Superior temporal gyrus (tissue), 1 donor: ENCODE measurements around the gene OR10H4.
"Not testable (repeated sequence)": the region's sequence is repeated elsewhere in the genome, so short reads cannot be mapped to it uniquely, and the experiment has no call there.

Source experiments
- DNase-seq: peaks from one replicate; pipeline ENCODE4 v3.0.0-alpha.2; 2016; ENCODE audit errors: extremely low spot score

Gene OR10H4

DNA sequence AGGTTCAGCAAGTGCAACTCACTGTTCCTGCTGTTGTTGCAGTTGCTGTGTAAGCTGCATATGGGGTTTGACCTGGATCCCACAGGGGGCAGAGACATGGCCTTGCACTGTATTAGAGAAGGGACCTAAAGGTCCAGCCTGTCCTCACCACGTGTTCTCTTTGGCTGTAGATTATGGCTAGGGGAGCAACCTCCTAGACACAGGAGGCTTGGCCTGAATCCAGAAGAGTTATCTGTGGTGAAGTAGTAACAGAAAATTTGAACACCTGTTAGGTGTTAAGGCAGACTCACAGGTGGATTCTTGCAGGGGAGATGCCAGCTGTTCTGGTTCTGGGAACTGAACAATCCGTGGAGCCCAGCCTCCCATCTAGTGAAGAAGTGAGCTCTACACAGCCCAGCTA is 11.0 kb upstream of the OR10H4 start:
- no peak for DNase-seq

DNA sequence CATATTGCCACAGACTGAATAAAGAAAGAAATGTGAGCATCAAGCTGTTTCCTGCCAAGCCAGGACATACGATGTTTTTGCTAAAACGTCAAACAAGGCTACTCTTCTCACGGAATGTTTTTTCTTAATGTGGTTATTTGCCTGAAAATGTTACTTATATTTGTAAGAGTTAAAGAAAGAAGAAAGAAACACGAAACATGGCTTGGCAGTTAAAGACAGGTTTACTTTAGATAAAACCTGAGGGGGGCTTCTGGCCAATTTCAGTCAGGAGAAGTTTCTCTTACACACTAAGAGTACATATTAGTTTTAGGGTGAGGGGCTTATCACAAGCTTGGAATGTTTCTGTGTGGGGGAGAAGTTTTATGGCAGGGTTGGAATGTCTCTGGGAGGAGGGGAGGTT is 4.4 kb upstream of the OR10H4 start:
- no peak for DNase-seq

DNA sequence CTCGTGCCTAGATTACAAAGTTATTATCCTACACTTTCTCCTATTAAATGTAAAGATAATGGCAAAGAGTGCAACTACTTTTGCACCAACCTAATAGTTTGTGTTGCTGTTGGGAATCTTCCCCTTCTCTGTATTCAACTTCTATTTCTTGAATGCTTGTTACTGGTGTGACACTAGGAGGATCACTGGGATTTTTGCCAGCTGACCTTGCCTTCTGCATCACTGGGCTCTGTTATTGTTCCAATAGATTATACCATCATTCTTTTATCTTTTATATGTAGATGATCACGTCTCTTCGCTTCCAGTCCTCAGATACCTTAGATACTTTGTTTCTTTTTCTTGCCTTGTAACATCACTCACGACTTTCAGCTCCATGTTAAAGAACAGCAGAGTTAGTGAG is 3.5 kb upstream of the OR10H4 start:
- no peak for DNase-seq

DNA sequence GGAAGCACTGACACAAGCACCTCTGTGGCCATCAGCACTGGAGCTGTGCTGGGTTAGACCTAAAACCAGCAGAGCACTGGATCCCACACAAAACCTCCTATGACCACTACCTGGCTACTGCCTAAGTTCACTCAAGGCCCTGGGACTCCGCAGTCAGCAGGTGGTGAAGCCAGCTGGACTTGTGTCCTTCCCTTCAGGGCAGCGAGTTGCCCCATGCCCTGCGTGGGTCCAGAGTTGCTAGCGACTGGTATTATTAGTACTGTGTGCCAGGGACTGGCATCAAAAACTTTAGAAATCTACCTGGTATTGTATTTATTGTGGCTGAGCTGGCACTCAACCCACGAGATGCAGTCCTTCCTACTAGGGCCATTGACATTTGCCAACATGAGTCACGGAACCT is 6.0 kb downstream of the OR10H4 start:
- no peak for DNase-seq

DNA sequence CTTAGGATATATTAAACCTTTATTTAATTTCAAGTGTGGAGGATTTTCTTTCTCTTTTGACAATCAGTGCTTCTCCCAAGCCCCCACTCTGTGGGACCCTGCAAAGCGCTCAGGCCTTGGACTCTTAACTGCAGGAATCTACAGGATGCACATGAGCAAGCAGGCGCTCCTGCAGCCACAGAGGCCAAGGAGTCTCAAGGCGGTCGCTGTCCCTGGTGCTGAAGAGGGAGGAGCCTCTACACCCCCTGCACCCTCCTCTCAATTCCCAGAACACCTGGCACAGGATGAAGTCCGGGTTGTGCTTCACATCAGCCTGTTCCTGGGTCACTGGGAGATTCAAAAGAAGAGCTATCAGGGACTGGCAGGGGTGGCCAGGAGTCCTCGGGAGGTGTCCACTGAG is 13.5 kb downstream of the OR10H4 start:
- DNase-seq = no peak

DNA sequence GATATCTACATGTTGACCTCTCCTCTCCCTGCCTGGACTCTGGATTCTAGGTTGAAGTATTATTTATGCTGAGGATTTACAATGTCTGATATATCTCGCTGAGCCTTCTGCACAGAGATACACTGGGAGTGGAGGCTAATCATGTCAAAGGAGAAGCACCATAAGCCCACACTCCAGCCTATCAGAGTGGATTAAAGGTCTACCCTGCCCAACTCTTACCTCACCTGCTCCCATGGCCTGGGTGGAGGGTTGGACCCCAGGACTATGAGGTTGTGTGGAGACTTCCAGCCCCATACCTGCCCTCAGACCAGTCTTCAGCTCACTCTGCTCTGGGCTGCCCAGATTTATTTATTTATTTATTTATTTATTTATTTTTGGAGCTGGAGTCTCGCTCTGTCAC is 15.4 kb downstream of the OR10H4 start:
- no peak for DNase-seq

DNA sequence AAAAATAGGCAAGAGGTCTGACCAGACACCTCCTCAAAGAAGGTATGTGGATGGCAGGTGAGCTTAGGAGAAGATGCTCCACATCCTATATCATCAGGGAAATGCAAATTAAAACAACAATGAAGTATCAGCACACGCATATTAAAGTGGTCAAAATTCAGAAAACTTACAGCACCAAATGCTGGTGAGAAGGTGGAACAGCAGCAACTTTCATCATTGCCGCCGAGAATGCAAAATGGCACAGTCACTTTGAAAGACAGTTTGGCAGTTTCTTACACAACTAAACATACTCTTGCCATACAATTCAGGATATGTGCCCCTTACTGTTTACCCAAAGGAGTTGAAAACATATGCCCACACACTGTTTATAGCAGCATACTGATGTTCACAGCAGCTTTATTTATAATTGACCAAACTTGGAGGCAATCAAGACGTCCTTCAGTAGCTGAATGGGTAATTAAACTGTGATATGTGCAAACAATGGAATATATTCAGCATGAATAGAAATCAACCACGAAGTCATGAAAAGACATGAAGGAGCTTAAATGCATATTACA is 22.5 kb downstream of the OR10H4 start:
- DNase-seq = no peak

DNA sequence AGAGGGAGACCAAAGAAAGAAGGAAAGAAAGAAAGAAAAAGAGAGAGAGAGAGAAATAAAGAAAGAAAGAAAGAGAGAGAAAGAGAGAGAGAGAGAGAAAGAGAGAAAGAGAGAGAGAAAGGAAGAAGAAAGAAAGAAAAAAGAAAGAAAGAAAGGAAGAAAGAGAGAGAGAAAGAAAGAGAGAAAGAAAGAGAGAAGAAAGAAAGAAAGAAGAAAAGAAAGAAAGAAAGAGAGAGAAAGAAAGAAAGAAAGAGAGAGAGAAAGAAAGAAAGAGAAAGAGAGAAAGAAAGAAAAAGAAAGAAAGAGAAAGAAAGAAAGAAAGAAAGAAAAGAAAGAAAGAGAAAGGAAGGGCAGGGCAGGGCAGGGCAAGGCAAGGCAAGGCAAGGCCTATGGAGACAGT is 23.2 kb downstream of the OR10H4 start:
- not testable (repeated sequence) for DNase-seq

DNA sequence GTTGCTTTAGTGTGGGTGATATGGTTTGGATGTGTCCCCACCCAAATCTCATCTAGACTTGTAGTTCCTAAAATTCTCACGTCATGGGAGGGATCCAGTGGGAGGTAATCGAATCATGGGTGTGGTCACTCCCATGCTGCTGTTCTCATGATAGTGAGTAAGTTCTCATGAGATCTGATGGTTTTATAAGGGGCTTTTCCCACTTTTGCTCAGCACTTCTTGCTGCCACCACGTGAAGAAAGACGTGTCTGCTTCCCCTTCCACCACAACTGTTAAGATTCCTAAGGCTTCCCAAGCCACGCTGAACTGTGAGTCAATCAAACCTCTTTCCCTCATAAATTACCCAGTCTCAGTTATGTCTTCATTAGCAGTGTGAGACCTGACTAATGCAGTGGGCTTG is 26.0 kb downstream of the OR10H4 start:
- no peak for DNase-seq

DNA sequence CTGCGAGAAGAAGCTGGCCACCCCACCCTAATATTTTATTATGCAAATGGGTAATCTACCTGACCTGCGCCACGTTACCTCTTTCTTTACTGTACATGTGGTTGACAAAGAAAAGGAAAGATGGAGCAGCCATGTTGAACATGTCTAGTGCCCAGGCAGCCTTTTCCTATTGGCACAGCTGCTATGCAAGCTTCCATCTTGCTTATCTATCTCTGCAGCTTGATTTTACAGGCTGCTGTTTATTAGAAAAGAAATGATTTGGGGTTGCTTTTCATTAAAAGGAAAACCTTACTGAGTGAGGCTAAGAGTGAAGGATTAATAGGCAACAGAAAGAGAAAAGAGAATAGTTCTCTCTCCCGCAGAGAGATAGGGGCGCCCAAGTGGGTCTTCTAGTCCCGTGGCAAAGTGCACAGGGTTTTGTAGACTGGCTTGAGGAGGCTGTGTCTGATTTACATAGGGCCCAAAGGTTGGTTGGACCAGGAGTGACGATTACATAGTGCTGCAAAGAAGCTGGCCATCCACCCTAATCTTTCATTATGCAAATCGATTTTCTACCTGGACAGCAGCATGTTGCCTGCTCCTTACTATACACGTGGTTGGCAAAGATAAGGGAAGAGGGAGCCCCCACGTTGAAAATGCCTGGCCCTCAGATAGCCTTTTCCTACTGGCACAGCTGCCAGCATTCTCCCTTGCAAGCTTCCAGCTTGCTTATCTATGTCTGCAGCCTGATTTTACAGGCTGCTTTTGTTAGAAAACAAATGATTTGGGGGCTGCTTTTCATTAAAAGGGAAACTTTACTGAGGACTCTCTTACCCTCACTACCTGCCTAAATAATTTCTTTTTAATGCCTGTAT is 28.3 kb downstream of the OR10H4 start:
- no peak for DNase-seq

DNA sequence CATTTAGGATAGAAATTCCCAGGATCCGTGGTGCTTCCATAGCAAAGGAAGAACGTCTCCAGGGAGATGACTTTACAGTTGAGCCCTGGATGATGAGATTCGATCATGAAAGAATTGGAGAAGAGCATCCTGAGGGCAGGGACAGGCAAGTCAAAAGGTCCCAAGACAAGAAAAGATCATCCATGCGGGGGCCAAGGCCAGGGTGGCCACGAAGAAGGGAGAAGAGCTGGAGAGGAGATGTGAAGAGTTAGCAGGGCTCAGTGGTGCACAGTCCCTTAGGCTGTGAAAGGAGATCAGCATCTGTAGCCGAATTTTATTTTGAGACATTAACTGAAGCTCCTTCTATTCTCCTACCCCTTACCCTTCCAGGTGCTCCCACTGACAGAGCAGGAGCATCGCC is 28.9 kb downstream of the OR10H4 start:
- no peak for DNase-seq

DNA sequence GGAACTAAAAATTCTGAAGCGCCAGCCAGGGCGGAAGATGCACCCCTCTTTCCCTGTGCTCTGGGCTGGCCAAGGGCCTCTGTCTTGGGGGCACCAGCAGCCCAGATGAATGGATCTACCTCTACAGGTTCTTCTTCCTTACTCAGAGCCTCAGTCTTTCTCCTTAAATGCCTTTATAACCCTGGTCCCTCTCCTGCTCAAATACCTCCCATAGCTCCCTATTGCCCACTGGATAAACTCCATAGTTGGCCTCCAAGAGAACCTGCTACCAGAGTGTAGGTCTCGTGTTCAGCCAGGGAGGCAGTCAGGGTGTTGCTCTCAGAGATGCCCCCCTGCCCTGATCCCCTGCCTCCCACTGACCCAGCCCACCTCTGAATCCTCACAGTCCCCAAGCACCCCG is 30.5 kb downstream of the OR10H4 start:
- DNase-seq = no peak

DNA sequence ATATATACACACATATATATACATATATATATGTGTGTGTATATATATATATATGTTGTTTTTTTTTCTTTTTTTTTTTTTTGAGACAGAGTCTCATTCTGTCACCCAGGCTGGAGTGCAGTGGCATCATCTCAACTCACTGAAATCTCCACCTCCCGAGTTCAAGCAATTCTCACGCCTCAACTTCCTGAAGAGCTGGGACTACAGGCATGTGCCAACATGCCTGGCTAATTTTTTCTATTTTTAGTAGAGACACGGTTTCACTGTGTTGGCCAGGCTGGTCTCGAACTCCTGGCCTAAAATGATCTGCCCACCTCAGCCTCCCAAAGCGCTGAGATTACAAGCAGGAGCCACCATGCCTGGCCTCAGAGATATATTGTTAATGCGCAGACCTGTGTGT is 37.0 kb downstream of the OR10H4 start:
- not testable (repeated sequence) for DNase-seq

DNA sequence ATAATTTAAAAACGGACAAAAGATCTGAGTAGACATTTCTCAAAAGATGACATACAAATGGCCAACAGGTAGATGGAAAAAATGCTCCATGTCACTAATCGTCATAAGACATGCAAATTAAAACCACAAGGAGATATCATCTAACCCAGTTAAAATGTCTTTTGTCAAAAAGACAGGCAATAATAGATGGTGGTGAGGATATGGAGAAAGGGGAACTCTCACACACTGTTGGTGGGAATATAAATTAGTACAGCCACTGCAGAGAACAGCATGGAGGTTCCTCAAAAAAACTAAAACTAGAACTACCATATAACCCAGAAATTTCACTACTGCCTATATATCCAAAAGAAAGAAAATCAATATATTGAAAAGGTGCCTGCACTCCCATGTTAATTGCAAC is 37.9 kb downstream of the OR10H4 start:
- DNase-seq = no peak

DNA sequence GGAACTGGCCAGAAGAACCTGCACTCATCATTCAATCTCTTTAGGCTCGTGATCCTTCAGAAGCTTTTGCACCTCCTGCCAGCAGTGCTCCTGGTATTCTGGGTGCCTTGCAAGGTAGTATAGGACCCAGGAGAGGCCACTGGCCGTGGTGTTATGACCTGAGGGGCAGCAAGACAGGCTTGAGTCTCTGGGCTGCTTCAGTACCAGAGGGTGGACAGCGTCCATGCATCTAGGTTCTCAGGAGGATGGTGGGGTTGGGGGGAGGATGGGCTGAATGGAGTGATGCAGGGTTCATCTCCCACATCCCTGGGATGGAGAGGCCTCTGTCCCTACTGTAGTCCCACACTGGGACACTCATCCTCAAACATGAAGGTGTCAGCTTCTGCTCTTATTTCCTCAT is 41.1 kb downstream of the OR10H4 start:
- no peak for DNase-seq

DNA sequence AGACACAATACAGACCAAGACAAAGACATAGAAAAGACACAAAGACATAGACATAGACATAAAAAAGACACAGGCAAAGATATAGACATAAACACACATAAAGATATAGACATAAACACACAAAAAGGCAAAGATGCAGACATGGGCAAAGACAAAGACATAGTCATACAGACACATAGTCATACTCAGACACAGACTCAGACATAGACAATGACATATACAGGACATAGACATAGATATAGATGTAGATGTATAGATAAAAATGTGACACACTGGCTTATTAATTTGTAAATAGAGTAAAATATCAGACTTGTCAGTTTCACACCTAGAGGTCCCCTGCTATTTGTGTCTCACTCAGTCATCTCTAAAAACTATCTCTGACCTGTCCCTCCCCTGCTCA is 42.8 kb downstream of the OR10H4 start:
- no peak for DNase-seq

DNA sequence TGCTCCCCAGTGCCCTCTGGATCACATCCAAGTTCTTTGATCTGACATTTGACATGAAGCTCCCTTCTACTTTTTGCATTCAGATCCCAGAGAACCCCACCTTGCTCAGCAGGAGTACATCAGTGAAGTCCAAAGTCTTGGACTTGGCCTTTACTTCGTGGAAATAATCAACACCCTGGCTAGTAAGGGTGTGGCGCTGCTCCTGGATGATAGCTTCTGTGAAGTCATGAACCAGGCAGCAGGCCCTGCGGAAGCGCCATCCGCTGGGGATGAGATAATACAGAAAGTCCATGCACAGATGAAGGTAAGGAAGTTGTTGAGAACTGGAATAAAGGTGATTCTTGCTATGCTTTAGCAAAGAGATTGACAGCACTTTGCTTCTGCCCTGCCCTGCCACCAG is 43.2 kb downstream of the OR10H4 start:
- no peak for DNase-seq

DNA sequence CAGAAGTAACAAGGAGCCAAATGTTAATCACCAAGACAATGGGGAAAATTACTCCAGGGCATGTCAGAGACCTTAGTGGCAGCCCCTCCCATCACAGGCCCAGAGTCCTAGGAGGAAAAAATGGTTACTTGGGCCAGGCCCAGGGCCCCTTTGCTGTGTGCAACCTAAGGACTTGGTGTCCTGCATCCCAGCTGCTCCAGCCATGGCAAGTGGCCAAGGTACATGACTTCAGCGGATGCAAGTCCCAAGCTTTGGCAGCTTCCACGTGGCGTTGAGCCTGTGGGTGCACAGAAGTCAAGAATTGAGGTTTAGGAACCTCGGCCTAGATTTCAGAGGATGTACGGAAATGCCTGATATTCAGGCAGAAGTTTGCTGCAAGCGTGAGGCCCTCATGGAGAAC is 46.7 kb downstream of the OR10H4 start:
- DNase-seq = no peak

DNA sequence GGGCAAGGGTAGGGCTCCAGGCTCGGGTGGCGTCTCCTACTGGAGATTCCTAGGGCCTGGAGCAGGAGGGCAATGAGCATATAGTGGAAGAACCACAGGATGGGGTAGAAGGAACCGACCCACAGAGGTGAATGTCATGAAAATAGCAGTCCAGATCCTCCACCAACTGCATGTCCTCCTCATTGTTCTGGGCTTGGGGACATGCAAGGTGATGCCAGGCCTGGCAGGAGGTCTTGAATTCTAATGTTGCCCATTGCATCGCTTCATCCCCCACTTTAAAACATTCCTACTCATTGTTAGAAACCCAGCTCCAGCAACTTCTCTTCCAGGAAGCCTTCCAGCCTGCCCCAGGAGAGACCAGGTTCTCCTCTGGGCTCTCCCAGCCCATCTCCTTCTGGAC is 49.4 kb downstream of the OR10H4 start:
- DNase-seq = no peak
